Measurements from ENCODE around the gene FAM131C.

- TF ChIP-seq ZNF16 (tag by site-specific recombination; IDR thresholded peaks at IDR 0.05; ENCODE audit: low read depth) (no peak), ZFP37 (tag by site-specific recombination; IDR thresholded peaks at IDR 0.05) (no peak), CTCF (tag by site-specific recombination; IDR thresholded peaks at IDR 0.05) (peak; percentile 84), ZNF175 (tag by site-specific recombination; IDR thresholded peaks at IDR 0.05) (no peak), ZNF302 (tag by site-specific recombination; IDR thresholded peaks at IDR 0.05; ENCODE audit: low read depth) (no peak), ZNF843 (tag by site-specific recombination; IDR thresholded peaks at IDR 0.05) (no peak), YY1 (tag by site-specific recombination; IDR thresholded peaks at IDR 0.05) (no peak), ZBTB21 (tag by site-specific recombination; IDR thresholded peaks at IDR 0.05) (no peak)
Measured at GRCh38 chr1:16009030-16009460, 64.4 kb downstream of the FAM131C start.
